ENCODE measurements around the gene CPXM2. TPM values are rescaled to one million over a fixed set of nuclear protein-coding genes. Genes with fewer than 3 reads are reported as not detected.

CPXM2 gene
- total and polyA plus RNA-seq, 2 donors (not counting 1 experiment from before 2014, with no cell fraction given): not detected

DNA sequence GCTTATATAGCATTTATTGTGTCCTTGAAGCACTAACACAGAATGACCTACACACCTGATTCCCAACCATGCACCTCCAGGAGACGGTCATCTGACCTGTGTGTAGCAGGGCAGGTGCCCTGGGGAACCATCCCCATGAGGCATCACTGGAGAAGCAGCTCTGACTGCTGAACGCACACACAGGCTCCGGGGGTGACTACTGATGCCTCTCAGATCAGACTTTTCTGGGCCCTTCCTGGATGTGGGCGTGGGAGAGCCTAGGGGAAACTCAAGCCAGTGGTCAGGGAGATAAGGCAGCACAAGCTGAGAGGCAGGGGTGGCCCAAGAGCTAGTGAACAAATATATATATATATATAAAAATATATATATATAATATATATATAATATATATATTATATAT lies 37.6 kb downstream of the CPXM2 start:
- ChIA-PET POLR2A (no interaction called here), CTCF (no interaction called here)
- H3K4me1 Mint-ChIP-seq: no peaks in the 10 kb centered on the region
- Histone ChIP-seq H3K4me1 (ENCODE audit: control insufficient read depth in 2 of 2, insufficient read depth in 2 of 2, low read length in 2 of 2) (no peaks in the 10 kb centered on the region), H3K79me2 (ENCODE audit: control insufficient read depth, insufficient read depth, low read length) (no peaks in the 10 kb centered on the region), H3K27me3 (replicated peaks in 1 of 4; ENCODE audit: control extremely low read depth in 1 of 4, control insufficient read depth in 3 of 4, insufficient read depth in 4 of 4, low read length in 3 of 4) (peaks cover 0 to 7% (median 3%) of the 10 kb centered on the region in 4 experiments), H3K9me3 (ENCODE audit: control extremely low read depth in 1 of 3, control insufficient read depth in 2 of 3, insufficient read depth in 1 of 3, low read length in 2 of 3) (no peaks in the 10 kb centered on the region), H3K4me2 (replicated peaks; ENCODE audit: low read depth, low read length, poor library complexity, severe bottlenecking) (no peak overlapping the region), H3K36me3 (replicated peaks in 1 of 2; ENCODE audit: control extremely low read depth in 1 of 2, control insufficient read depth in 1 of 2, extremely low read depth in 1 of 2, insufficient read depth in 2 of 2, low read length in 1 of 2) (no peaks in the 10 kb centered on the region), H2AFZ (ENCODE audit: insufficient read depth, low read depth, low read length, poor library complexity, severe bottlenecking) (no peak overlapping the region), H4K20me1 (ENCODE audit: control insufficient read depth, insufficient read depth, low read length, poor library complexity, severe bottlenecking) (no peaks in the 10 kb centered on the region), H3K9ac (ENCODE audit: low read length) (no peak overlapping the region), H3K4me3 (ENCODE audit: control extremely low read depth in 1 of 5, extremely low read depth in 1 of 5, insufficient read depth in 1 of 5, low read depth in 2 of 5, low read length in 4 of 5) (no peak overlapping the region), H3K27ac (ENCODE audit: low read length in 2 of 2) (no peak overlapping the region)
- H3K9me3 Mint-ChIP-seq (ENCODE audit: insufficient read depth): no peaks in the 10 kb centered on the region
- H3K27ac Mint-ChIP-seq: no peak overlapping the region
- DNase-seq (no peak), ATAC-seq (ENCODE audit: low read depth) (no peak)
- no peak overlapping the region for H3K4me3 Mint-ChIP-seq
- WGBS (ENCODE audit: insufficient coverage): 41% methylated on average over 3 of the region's 4 CpGs
- intact Hi-C loops (cut with micrococcal nuclease): no loop called here
- H3K27me3 Mint-ChIP-seq: peaks cover 33% of the 10 kb centered on the region
- TF ChIP-seq, protein P1, sequence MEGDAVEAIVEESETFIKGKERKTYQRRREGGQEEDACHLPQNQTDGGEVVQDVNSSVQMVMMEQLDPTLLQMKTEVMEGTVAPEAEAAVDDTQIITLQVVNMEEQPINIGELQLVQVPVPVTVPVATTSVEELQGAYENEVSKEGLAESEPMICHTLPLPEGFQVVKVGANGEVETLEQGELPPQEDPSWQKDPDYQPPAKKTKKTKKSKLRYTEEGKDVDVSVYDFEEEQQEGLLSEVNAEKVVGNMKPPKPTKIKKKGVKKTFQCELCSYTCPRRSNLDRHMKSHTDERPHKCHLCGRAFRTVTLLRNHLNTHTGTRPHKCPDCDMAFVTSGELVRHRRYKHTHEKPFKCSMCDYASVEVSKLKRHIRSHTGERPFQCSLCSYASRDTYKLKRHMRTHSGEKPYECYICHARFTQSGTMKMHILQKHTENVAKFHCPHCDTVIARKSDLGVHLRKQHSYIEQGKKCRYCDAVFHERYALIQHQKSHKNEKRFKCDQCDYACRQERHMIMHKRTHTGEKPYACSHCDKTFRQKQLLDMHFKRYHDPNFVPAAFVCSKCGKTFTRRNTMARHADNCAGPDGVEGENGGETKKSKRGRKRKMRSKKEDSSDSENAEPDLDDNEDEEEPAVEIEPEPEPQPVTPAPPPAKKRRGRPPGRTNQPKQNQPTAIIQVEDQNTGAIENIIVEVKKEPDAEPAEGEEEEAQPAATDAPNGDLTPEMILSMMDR (IDR thresholded peaks at IDR 0.05): no peak
- no peak for TF ChIP-seq EZH2 (IDR thresholded peaks at IDR 0.05; ENCODE audit: borderline replicate concordance, insufficient read depth, low read depth, low read length, poor library complexity, severe bottlenecking)

DNA sequence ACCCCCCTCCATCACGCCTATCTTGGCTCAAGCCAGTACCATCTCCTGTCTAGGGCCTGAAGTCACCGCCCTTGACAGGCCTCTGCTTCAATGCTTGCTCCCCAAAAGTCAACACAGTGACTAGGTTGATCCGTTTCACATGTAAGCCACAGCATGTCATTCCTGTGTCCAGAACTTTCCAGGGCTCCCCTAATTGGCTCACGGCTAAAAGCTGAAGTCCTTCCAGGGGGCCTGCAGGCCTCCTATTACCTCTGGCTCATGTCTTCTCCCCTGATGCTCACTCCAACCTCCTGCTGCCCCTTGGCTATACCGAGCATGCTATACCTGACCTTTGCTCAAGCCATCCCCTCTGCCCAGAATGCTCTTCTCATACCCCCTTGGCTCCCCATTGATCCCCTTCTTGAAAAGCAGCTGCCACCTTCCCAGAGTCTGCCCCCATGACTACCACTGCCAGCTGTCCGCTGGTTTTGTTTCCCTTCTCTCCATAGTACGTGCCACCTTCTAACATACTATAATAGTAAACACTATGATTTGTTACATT lies 39.1 kb downstream of the CPXM2 start:
- Histone ChIP-seq H4K20me1 (ENCODE audit: control insufficient read depth, insufficient read depth, low read length, poor library complexity, severe bottlenecking) (no peaks in the 10 kb centered on the region), H3K4me3 (ENCODE audit: control extremely low read depth in 1 of 5, extremely low read depth in 1 of 5, insufficient read depth in 1 of 5, low read depth in 2 of 5, low read length in 4 of 5) (no peak overlapping the region), H2AFZ (ENCODE audit: insufficient read depth, low read depth, low read length, poor library complexity, severe bottlenecking) (no peak overlapping the region), H3K9ac (ENCODE audit: low read length) (no peak overlapping the region), H3K27me3 (replicated peaks in 1 of 4; ENCODE audit: control extremely low read depth in 1 of 4, control insufficient read depth in 3 of 4, insufficient read depth in 4 of 4, low read length in 3 of 4) (peaks cover 0 to 7% (median 3%) of the 10 kb centered on the region in 4 experiments), H3K36me3 (replicated peaks in 1 of 2; ENCODE audit: control extremely low read depth in 1 of 2, control insufficient read depth in 1 of 2, extremely low read depth in 1 of 2, insufficient read depth in 2 of 2, low read length in 1 of 2) (no peaks in the 10 kb centered on the region), H3K9me3 (ENCODE audit: control extremely low read depth in 1 of 3, control insufficient read depth in 2 of 3, insufficient read depth in 1 of 3, low read length in 2 of 3) (no peaks in the 10 kb centered on the region), H3K79me2 (ENCODE audit: control insufficient read depth, insufficient read depth, low read length) (no peaks in the 10 kb centered on the region), H3K4me2 (replicated peaks; ENCODE audit: low read depth, low read length, poor library complexity, severe bottlenecking) (no peak overlapping the region), H3K4me1 (ENCODE audit: control insufficient read depth in 2 of 2, insufficient read depth in 2 of 2, low read length in 2 of 2) (no peaks in the 10 kb centered on the region), H3K27ac (ENCODE audit: low read length in 2 of 2) (no peak overlapping the region)
- TF ChIP-seq EZH2 (IDR thresholded peaks at IDR 0.05; ENCODE audit: borderline replicate concordance, insufficient read depth, low read depth, low read length, poor library complexity, severe bottlenecking): no peak
- TF ChIP-seq, protein P1 (IDR thresholded peaks at IDR 0.05): no peak
- POLR2A ChIA-PET: no interaction called here
- no peak overlapping the region for H3K4me3 Mint-ChIP-seq
- H3K9me3 Mint-ChIP-seq (ENCODE audit: insufficient read depth): no peaks in the 10 kb centered on the region
- CTCF ChIA-PET: no interaction called here
- H3K4me1 Mint-ChIP-seq: no peaks in the 10 kb centered on the region
- no peak overlapping the region for H3K27ac Mint-ChIP-seq
- no peak for DNase-seq
- WGBS (ENCODE audit: insufficient coverage): 88% methylated on average over 5 of the region's 7 CpGs
- H3K27me3 Mint-ChIP-seq: peaks cover 33% of the 10 kb centered on the region
- intact Hi-C loops (cut with micrococcal nuclease): no loop called here
- no peak for ATAC-seq (ENCODE audit: low read depth)
